ENCODE data around the gene FAM241A.
"Not testable (repeated sequence)": the region's sequence is repeated elsewhere in the genome, so short reads cannot be mapped to it uniquely, and the experiment has no call there.

Gene FAM241A

DNA sequence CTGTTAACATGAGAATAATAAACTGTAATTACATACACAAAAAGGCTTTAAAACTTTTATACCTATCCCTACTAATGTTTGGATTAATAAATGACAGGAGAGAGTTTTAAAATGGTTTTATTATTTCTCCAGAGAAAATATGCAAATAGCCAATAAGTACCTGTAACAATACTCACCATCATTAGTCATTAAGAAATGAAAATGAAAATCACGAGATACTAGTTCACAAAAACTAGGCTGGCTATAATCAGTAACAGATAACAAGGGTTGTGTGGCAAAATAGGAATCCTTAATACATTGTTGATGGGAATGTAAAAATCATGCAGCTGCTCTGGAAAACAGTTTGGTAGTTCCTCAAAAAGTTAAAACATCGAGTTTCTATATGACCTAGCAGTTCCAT, 61.2 kb downstream of the FAM241A start:
- FAIRE-seq (no peak), DNase-seq (ENCODE audit: extremely low spot score, insufficient read length, low read depth) (no peak)

DNA sequence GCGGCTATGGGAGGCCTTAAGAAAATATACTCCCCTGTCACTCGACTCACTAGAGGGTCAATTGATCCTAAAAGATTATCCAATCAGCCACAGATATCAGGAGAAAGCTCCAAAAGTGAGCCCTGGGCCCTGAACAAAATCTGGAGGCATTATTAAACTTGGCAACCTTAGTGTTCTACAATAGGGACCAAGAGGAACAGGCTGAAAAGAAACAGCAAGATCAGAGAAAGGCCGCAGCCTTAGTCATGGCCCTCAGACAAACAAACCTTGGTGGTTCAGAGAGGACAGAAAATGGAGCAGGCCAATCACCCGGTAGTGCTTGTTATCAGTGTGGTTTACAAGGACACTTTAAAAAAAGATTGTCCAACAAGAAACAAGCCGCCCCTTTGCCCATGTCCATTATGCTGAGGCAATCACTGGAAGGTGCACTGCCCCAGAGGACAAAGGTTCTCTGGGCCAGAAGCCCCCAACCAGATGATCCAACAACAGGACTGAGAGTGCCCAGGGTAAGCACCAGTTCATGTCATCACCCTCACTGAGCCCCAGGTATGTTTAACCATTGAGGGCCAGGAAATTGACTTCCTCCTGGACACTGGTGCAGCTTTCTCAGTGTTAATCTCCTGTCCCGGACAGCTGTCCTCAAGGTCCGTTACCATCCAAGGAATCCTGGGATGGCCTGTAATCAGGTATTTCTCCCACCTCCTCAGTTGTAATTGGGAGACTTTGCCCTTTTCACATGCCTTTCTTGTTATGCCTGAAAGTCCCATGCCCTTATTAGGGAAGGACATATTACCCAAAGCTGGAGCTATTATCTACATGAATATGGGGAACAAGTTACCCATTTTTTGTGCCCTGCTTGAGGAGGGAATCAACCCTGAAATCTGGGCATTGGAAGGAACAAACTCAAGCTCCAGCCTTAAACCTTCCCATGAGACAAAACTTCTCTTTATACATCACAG, 63.2 kb downstream of the FAM241A start:
- not testable (repeated sequence) for DNase-seq (ENCODE audit: extremely low spot score, insufficient read length, low read depth); FAIRE-seq

DNA sequence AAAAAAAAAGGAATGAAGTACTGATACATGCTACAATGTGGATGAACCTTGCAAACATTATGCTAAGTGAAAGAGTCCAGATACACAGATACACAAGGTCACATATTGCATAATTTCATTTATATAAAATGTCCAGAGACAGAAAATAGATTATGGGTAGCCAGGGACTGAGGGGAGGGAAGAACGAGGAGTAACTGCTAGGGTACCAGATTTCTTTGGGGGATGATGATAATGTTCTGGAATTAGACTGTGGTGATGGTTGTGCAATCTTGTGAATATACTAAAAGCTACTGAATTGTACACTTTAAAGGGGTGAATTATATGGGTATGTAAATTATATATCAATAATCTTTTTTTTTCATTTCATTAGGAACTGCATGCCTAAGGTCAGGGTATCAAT, 65.5 kb downstream of the FAM241A start:
- FAIRE-seq (no peak), DNase-seq (ENCODE audit: extremely low spot score, insufficient read length, low read depth) (no peak)

DNA sequence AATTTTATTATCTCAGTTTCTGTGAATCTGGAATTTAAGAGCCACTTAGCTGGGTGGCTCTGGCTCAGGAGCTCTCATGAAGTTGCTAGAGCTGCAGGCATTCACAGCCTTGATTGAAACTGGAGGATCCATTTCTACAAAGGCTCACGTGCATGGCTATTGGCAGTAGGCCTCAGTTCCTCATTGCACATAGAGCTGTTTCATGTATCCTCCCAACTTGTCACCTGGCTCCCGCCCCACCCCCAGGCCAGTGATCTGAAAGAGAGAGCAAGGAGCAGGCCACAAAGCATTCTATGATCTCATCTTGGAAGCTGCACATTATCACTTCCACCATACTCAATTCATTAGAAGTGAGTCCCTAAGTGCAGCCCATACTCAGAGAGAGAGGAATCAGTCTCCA, 67.8 kb downstream of the FAM241A start:
- FAIRE-seq: no peak
- no peak for DNase-seq (ENCODE audit: extremely low spot score, insufficient read length, low read depth)

DNA sequence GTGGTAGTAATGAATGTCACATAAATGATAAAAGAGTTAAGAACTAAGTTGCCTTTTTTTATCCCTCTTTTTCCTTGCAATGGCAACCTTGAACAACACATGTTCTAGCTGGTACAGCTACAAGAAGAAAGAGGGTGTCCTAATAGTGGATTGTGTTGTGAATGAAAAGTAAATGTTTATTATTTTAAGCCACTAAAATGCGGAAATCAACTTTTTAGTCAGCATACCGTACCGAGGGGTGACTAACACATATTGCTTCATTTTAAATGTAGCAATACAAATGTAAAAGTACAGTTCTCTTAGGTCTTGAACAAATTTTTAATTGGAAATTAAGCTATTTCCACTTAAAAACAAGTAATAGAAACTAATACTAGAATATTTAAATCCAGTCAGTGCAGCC, 68.6 kb downstream of the FAM241A start:
- no peak for FAIRE-seq

GRCh38 chr4:112214390-112215264, 69.4 kb downstream of the FAM241A start:
- FAIRE-seq: peak; percentile 57
- DNase-seq (ENCODE audit: extremely low spot score, insufficient read length, low read depth): no peak

More for the DNA sequence above, 68.6 kb downstream of the FAM241A start:
- DNase-seq (ENCODE audit: extremely low spot score, insufficient read length, low read depth): no peak

GRCh38 chr4:112219826-112220366, 74.6 kb downstream of the FAM241A start:
- DNase-seq (ENCODE audit: extremely low spot score, insufficient read length, low read depth) (no peak), FAIRE-seq (no peak)

DNA sequence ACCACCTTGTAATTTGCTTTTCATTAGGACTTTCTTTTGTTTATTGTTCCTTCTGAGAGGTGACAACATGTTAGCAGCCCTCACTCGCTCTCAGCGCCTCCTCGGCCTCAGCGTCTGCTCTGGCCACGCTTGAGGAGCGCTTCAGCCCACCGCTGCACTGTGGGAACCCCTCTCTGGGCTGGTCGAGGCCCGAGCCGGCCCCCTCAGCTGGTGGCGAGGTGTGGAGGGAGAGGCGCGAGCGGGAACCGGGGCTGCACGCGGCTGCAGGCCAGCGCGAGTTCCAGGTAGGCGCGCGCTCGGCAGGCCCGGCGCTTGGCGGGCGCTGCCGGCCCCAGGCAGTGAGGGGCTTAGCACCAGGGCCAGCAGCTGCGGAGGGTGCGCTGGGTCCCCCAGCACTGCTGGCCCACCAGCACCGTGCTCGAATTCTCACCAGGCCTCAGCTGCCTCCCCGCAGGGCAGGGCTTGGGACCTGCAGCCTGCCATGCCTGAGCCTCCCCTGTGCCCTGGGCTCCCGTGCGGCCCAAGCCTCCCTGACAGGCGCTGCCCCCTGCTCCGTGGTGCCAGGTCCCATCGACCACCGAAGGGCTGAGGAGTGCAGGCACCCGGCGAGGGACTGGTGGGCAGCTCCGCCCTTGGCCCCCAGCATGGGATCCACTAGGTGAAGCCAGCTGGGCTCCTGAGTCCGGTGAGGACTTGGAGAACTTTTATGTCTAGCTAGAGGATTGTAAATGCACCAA, 77.1 kb downstream of the FAM241A start:
- DNase-seq (ENCODE audit: extremely low spot score, insufficient read length, low read depth) (no peak), FAIRE-seq (no peak)

DNA sequence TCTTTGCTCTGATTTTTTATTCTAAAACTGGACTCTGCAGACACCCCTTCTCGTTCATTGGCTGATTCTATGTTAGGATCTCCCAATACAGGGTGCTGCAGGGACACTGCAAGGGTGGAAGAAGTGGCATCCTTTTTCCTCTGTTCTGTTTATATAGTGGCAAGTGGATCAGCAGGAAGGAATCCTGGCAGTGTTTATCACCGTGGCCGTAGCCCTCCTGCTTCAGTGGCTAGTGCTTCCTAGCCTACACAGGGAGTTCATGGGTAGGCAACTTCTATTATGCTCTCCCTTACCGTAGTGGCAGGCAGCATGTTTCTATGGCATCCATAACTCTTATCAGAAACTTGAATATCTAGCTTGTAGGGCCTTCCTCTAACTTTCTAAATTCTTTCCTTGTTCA, 79.9 kb downstream of the FAM241A start:
- no peak for DNase-seq (ENCODE audit: extremely low spot score, insufficient read length, low read depth)
- no peak for FAIRE-seq

- peak; percentile 98 for FAIRE-seq
- DNase-seq (ENCODE audit: extremely low spot score, insufficient read length, low read depth): peak; percentile 90
These were observed 85.9 kb downstream of the FAM241A start for GRCh38 chr4:112230879-112231778.

GRCh38 chr4:112231779-112232713, 86.8 kb downstream of the FAM241A start, which contains the start of gene AP1AR:
TSS of gene AP1AR (plus strand) at chr4:112231787. CDS start at chr4:112232092, 305 bp downstream.
- peak; percentile 68 for DNase-seq (ENCODE audit: extremely low spot score, insufficient read length, low read depth)
- FAIRE-seq: peak; percentile 78

- peak; percentile 18 for DNase-seq (ENCODE audit: extremely low spot score, insufficient read length, low read depth)
- FAIRE-seq: peak; percentile 66
These were observed 89.8 kb downstream of the FAM241A start for GRCh38 chr4:112234952-112235609.

GRCh38 chr4:112236040-112236439, 90.8 kb downstream of the FAM241A start:
- DNase-seq (ENCODE audit: extremely low spot score, insufficient read length, low read depth): no peak
- no peak for FAIRE-seq

DNA sequence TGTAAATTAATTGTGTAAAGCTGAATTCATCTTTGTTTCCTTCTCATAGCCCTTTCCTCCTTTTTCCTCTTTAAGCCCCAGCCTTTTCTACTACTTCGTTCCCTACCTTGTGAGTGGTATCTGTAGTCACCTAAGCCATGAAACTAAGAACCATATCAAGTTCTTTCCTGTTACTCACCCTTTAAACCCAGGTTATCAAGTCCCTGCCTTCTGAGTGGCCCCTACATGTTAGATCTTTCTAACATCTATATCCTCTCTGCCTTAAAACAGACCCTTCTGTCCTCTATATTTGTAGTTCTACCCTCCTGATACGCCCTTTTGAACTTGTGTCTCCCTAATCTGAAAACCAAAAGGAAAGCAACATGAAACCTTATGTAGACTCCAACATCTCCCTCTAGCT, 93.6 kb downstream of the FAM241A start:
- DNase-seq (ENCODE audit: extremely low spot score, insufficient read length, low read depth): no peak
- FAIRE-seq: no peak

All from GM18507 (cell line).